Measurements from ENCODE around the gene GRID1. TPM values are rescaled to one million over a fixed set of nuclear protein-coding genes. Genes with fewer than 3 reads are reported as not detected.

GRID1 gene
- total RNA-seq, 1 donor from 2014 or later: 9.2 TPM

- H3K4me3 Mint-ChIP-seq: no peak overlapping the region
- DNase-seq (ENCODE audit: extremely low spot score, unreplicated experiment): peak; percentile 53
- no peaks in the 10 kb centered on the region for H3K4me1 Mint-ChIP-seq (ENCODE audit: unreplicated experiment)
- H3K9me3 Mint-ChIP-seq: peaks cover 7% of the 10 kb centered on the region
- H3K27me3 Mint-ChIP-seq: peaks cover 27% of the 10 kb centered on the region
- H3K27ac Mint-ChIP-seq: no peak overlapping the region
- no peak for TF ChIP-seq CTCF (conservative IDR thresholded peaks at IDR 0.05)
- H3K36me3 Mint-ChIP-seq: no peaks in the 10 kb centered on the region
Observed at GRCh38 chr10:86285136-86285790, 81.3 kb downstream of the GRID1 start.

DNA sequence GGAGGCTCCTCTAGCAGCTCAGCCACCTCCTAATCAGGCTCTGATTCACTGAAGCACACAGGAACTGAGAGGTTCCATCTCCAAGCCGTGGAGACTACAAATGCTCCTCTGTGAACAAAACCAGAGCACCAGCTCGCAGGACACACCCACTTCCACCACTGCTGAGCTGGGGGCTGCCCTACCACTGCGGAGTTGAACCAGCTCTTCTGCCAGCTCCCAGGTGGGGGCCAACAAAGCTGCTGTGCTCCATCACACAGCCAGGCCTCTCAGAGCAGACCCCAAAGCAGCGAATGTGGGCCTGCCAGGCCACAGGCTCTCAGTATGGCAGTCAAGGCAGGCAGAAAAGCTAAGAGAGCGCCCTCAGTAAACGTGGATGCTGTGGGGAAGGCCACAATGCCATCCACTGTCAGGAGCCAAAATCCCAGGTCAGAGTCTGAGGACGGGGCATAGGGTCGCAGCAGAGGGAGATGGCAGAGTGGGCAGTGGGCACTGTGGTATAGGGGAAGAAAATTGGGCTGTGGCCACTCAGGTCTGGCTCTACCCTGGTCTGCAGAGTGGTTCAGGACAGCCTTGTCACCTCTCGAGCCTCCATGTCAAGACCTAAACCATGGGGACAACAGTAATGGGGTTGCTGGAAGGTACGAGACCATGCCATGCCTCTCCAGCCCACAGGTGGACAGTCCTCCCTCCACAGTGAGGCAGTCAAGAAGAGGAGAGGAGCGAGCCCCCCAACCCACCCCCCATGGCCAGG is 82.1 kb downstream of the GRID1 start:
- Mint-ChIP-seq H3K4me1 (ENCODE audit: unreplicated experiment) (no peaks in the 10 kb centered on the region), H3K27ac (no peak overlapping the region), H3K27me3 (peaks cover 24% of the 10 kb centered on the region), H3K9me3 (peaks cover 9% of the 10 kb centered on the region), H3K36me3 (no peaks in the 10 kb centered on the region), H3K4me3 (no peak overlapping the region)
- peak; percentile 60 for DNase-seq (ENCODE audit: extremely low spot score, unreplicated experiment)
- TF ChIP-seq CTCF (conservative IDR thresholded peaks at IDR 0.05): no peak

DNA sequence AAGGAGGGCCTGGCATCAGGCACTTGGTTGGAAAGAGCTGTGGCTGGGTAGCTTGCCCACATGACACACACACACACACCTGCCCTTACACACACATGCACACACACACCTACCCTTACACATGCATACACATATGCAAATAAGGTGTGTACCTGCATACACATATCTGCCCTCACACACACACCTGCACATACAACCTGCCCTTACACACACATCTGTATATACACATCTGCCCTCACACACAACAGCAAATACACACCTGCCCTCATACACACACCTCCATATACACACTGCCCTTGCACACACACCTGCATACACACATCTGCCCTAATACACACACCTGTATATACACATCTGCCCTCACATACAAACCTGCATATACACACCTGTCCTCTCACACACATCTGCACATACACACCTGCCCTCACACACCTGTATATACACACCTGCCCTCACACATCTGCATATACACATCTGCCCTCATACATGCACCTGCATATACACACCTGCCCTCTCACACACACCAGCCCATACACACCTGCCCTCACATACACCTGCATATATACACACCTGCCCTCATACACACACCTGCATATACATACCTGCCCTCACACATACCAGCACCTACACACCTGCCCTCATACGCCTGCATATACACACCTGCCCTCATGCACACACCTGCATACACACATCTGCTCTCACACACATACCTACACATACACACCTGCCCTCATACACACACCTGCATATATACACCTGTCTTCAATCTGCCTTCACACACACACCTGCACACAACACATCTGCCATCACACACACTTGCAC is 82.9 kb downstream of the GRID1 start:
- Mint-ChIP-seq H3K27me3 (peaks cover 23% of the 10 kb centered on the region), H3K9me3 (peaks cover 16% of the 10 kb centered on the region), H3K36me3 (no peaks in the 10 kb centered on the region), H3K4me1 (ENCODE audit: unreplicated experiment) (no peaks in the 10 kb centered on the region), H3K27ac (no peak overlapping the region), H3K4me3 (no peak overlapping the region)
- DNase-seq (ENCODE audit: extremely low spot score, unreplicated experiment): no peak
- no peak for TF ChIP-seq CTCF (conservative IDR thresholded peaks at IDR 0.05)

DNA sequence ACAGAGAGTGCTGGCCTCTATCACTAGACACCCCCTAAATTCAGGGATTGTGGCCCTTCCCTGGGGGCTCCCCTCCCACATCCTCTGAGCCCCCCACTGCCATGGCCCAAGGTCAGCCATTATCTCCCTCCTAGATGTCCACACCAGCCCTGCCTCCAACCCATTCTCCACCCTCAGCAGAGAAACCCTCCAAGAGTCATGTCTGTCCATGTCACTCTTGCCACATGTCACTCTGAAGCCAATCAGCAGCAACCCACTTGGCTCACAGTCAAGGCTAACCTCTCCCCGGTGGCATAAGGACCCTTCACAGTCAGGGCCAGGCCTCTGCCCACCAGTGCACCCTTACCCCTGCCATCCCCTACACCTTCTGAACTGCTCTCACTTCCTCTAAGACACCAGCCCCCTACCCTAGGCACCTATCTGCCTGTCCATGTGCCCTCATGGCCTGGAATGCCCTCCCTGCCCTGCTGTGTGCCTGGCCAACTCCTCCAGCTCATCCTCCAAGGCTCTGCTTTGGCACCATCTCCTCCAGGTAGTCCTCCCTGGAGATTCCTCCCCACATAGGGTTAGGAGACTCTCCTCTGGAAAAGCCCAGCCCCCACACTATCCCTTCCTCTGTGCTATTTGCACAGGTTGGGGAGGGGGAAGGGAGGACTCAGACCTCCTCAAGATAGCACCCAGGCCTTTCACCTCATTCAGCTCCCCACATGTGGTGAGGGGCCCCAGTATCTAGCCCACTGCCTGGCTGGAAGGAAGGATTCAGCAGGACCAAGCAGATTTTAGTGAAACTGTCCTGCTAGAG is 83.7 kb downstream of the GRID1 start:
- no peak overlapping the region for H3K4me3 Mint-ChIP-seq
- H3K27me3 Mint-ChIP-seq: peaks cover 23% of the 10 kb centered on the region
- H3K4me1 Mint-ChIP-seq (ENCODE audit: unreplicated experiment): no peaks in the 10 kb centered on the region
- peak; percentile 31 for DNase-seq (ENCODE audit: extremely low spot score, unreplicated experiment)
- peaks cover 18% of the 10 kb centered on the region for H3K9me3 Mint-ChIP-seq
- TF ChIP-seq CTCF (conservative IDR thresholded peaks at IDR 0.05): no peak
- no peaks in the 10 kb centered on the region for H3K36me3 Mint-ChIP-seq
- H3K27ac Mint-ChIP-seq: no peak overlapping the region

DNA sequence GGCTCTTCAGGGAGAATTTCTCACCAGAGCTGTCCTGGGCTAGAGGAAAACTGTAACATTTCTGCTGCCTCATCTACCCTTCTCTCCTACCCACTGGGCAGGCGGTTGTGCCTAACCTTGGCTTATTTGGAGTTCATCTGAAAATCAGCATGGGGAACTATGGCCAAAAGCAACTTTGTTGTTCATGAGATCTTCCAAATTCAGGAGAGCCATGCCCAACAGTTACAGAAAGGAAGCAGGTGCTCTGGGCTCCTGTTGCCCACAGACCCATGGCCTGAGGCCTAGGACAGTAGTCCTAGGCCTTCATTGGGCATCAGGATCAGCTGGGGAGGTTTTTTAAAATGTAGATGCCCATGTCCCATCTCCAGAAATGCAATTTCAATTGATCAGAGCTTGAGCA is 85.2 kb downstream of the GRID1 start:
- DNase-seq (ENCODE audit: extremely low spot score, unreplicated experiment): no peak
- Mint-ChIP-seq H3K4me1 (ENCODE audit: unreplicated experiment) (no peaks in the 10 kb centered on the region), H3K27me3 (peaks cover 23% of the 10 kb centered on the region), H3K4me3 (no peak overlapping the region), H3K27ac (no peak overlapping the region), H3K36me3 (no peaks in the 10 kb centered on the region), H3K9me3 (peaks cover 23% of the 10 kb centered on the region)
- no peak for TF ChIP-seq CTCF (conservative IDR thresholded peaks at IDR 0.05)

Data from type B pancreatic cell (in vitro differentiated cells).